ENCODE data around the gene UBE2E1.

The UBE2E1 gene

GRCh38 chr3:23805633-23806533 lies at the start of gene UBE2E1:
Gene UBE2E1, plus strand, starts transcription at chr3:23805955. Its CDS starts 1,315 bp downstream, at chr3:23807270.
- no peaks in the 10 kb centered on the region for H3K27me3 ChIP-seq
- peak within 1 kb of the TSS; percentile 96 for H3K27ac ChIP-seq
- peak within 1 kb of the TSS; percentile 94 for H3K9ac ChIP-seq
- H3K4me3 ChIP-seq: peak within 1 kb of the TSS; percentile 81
- H3K9me3 ChIP-seq: no peaks in the 10 kb centered on the region
- no peaks in the 10 kb centered on the region; the same call in 1 of the 2 replicates for H3K36me3 ChIP-seq
- TF ChIP-seq Cebpa-rat (IDR thresholded peaks at IDR 0.05): no peak
- H3K4me2 ChIP-seq: peak within 1 kb of the TSS; percentile 93
- peaks cover 38% of the 10 kb centered on the region for H4K20me1 ChIP-seq
- H3K4me1 ChIP-seq: peaks cover 35% of the 10 kb centered on the region

GRCh38 chr3:23756206-23756840 lies 49.4 kb upstream of the UBE2E1 start:
- no peak overlapping the region for H3K4me2 ChIP-seq

GRCh38 chr3:23758253-23758838 lies 47.4 kb upstream of the UBE2E1 start:
- Histone ChIP-seq H3K4me3 (no peak overlapping the region), H3K9ac (no peak overlapping the region), H4K20me1 (no peaks in the 10 kb centered on the region), H3K27me3 (no peaks in the 10 kb centered on the region), H3K4me1 (peaks cover 40% of the 10 kb centered on the region), H3K9me3 (no peaks in the 10 kb centered on the region), H3K27ac (no peak overlapping the region), H3K4me2 (no peak overlapping the region), H3K36me3 (no peaks in the 10 kb centered on the region)
- no peak for TF ChIP-seq Cebpa-rat (IDR thresholded peaks at IDR 0.05)

More at GRCh38 chr3:23756206-23756840, 49.4 kb upstream of the UBE2E1 start:
- no peaks in the 10 kb centered on the region for H3K36me3 ChIP-seq
- H3K27me3 ChIP-seq: no peaks in the 10 kb centered on the region
- peaks cover 26% of the 10 kb centered on the region for H3K4me1 ChIP-seq
- TF ChIP-seq Cebpa-rat (IDR thresholded peaks at IDR 0.05): no peak
- H3K4me3 ChIP-seq: no peak overlapping the region
- no peaks in the 10 kb centered on the region for H3K9me3 ChIP-seq
- no peak overlapping the region for H3K27ac ChIP-seq
- no peaks in the 10 kb centered on the region for H4K20me1 ChIP-seq
- no peak overlapping the region for H3K9ac ChIP-seq

- no peaks in the 10 kb centered on the region for H4K20me1 ChIP-seq
- H3K9me3 ChIP-seq: no peaks in the 10 kb centered on the region
- H3K4me2 ChIP-seq: peak overlapping the region; percentile 90
- 0 out of 2 replicates have a peak overlapping the region, but pooled peaks have one; percentile 21 for H3K9ac ChIP-seq
- no peaks in the 10 kb centered on the region for H3K36me3 ChIP-seq
- H3K27me3 ChIP-seq: no peaks in the 10 kb centered on the region
- TF ChIP-seq Cebpa-rat (IDR thresholded peaks at IDR 0.05): no peak
- H3K27ac ChIP-seq: peak overlapping the region; percentile 52
- H3K4me1 ChIP-seq: peaks cover 42% of the 10 kb centered on the region
- H3K4me3 ChIP-seq: no peak overlapping the region
Observed at GRCh38 chr3:23760325-23760724, 45.4 kb upstream of the UBE2E1 start.

GRCh38 chr3:23760871-23761373 lies 44.8 kb upstream of the UBE2E1 start:
- H3K27me3 ChIP-seq: no peaks in the 10 kb centered on the region
- no peaks in the 10 kb centered on the region for H3K9me3 ChIP-seq
- no peak overlapping the region for H3K4me3 ChIP-seq
- peaks cover 42% of the 10 kb centered on the region for H3K4me1 ChIP-seq
- no peaks in the 10 kb centered on the region for H4K20me1 ChIP-seq
- no peak for TF ChIP-seq Cebpa-rat (IDR thresholded peaks at IDR 0.05)
- peak overlapping the region; percentile 21; the same call in 1 of the 2 replicates for H3K9ac ChIP-seq
- H3K4me2 ChIP-seq: peak overlapping the region; percentile 90
- peak overlapping the region; percentile 52 for H3K27ac ChIP-seq
- H3K36me3 ChIP-seq: no peaks in the 10 kb centered on the region

GRCh38 chr3:23761440-23761896 lies 44.3 kb upstream of the UBE2E1 start:
- no peaks in the 10 kb centered on the region for H3K36me3 ChIP-seq

GRCh38 chr3:23762214-23762613 lies 43.5 kb upstream of the UBE2E1 start:
- Histone ChIP-seq H3K4me2 (peak overlapping the region; percentile 90), H4K20me1 (no peaks in the 10 kb centered on the region), H3K4me3 (no peak overlapping the region), H3K9me3 (no peaks in the 10 kb centered on the region), H3K4me1 (peaks cover 42% of the 10 kb centered on the region), H3K9ac (no peak overlapping the region), H3K36me3 (no peaks in the 10 kb centered on the region), H3K27me3 (no peaks in the 10 kb centered on the region), H3K27ac (no peak overlapping the region)
- no peak for TF ChIP-seq Cebpa-rat (IDR thresholded peaks at IDR 0.05)

More at GRCh38 chr3:23761440-23761896, 44.3 kb upstream of the UBE2E1 start:
- H3K9ac ChIP-seq: no peak overlapping the region
- no peaks in the 10 kb centered on the region for H4K20me1 ChIP-seq
- no peak for TF ChIP-seq Cebpa-rat (IDR thresholded peaks at IDR 0.05)
- H3K9me3 ChIP-seq: no peaks in the 10 kb centered on the region
- H3K4me3 ChIP-seq: no peak overlapping the region
- H3K27me3 ChIP-seq: no peaks in the 10 kb centered on the region
- peaks cover 42% of the 10 kb centered on the region for H3K4me1 ChIP-seq
- H3K27ac ChIP-seq: 0 out of 2 replicates have a peak overlapping the region, but pooled peaks have one; percentile 52
- peak overlapping the region; percentile 90 for H3K4me2 ChIP-seq

- H3K9me3 ChIP-seq: no peaks in the 10 kb centered on the region
- H4K20me1 ChIP-seq: no peaks in the 10 kb centered on the region
- H3K27me3 ChIP-seq: no peaks in the 10 kb centered on the region
- H3K36me3 ChIP-seq: no peaks in the 10 kb centered on the region
- H3K4me2 ChIP-seq: peak overlapping the region; percentile 90
- TF ChIP-seq Cebpa-rat (IDR thresholded peaks at IDR 0.05): no peak
- peaks cover 42% of the 10 kb centered on the region for H3K4me1 ChIP-seq
- H3K9ac ChIP-seq: peak overlapping the region; percentile 55; the same call in 1 of the 2 replicates
- peak overlapping the region; percentile 55 for H3K27ac ChIP-seq
- H3K4me3 ChIP-seq: peak overlapping the region; percentile 36
Observed at GRCh38 chr3:23762759-23763477, 42.8 kb upstream of the UBE2E1 start.

GRCh38 chr3:23764407-23764806 lies 41.3 kb upstream of the UBE2E1 start:
- no peaks in the 10 kb centered on the region for H3K36me3 ChIP-seq
- no peak overlapping the region for H3K4me2 ChIP-seq
- no peaks in the 10 kb centered on the region for H4K20me1 ChIP-seq
- H3K4me1 ChIP-seq: peaks cover 42% of the 10 kb centered on the region
- no peak overlapping the region for H3K9ac ChIP-seq
- H3K27me3 ChIP-seq: no peaks in the 10 kb centered on the region
- H3K9me3 ChIP-seq: no peaks in the 10 kb centered on the region
- no peak for TF ChIP-seq Cebpa-rat (IDR thresholded peaks at IDR 0.05)
- no peak overlapping the region for H3K4me3 ChIP-seq
- H3K27ac ChIP-seq: no peak overlapping the region
